Ovary (tissue), 9 donors: ENCODE data around the gene CAB39. TPM values are rescaled to one million over a fixed set of nuclear protein-coding genes. Genes with fewer than 3 reads are reported as not detected.
A peak's percentile ranks its signal among the peaks of the same experiment; 100 is the strongest.

Source experiments
- DNase-seq, 5 donors: peaks; one replicate each; pipeline ENCODE4 v3.0.0-alpha.2; 2019 to 2020
- H3K27ac ChIP-seq, 2 donors: fragments of 200-600 bp; one replicate each; pipeline versions ENCODE4 v1.5.1 to v1.8.0; 2019 to 2022
- H3K27me3 ChIP-seq: fragments of 200-600 bp; one replicate; pipeline ENCODE4 v1.8.0; 2022
- H3K36me3 ChIP-seq: fragments of 200-600 bp; sonication (generic); one replicate; pipeline ENCODE4 v1.5.1; 2019
- H3K4me1 ChIP-seq: one replicate; pipeline ENCODE4 v1.8.1; 2013; ENCODE audit warnings: mild to moderate bottlenecking, moderate library complexity; ENCODE audit not compliant: insufficient read depth
- H3K4me3 ChIP-seq: fragments of 200-600 bp; sonication (generic); one replicate; pipeline ENCODE4 v1.5.1; 2017
- H3K9me3 ChIP-seq, 2 donors: fragments of 200-600 bp in 1 of 2; sonication (generic) in 1 of 2; one replicate each; pipeline versions ENCODE4 v1.5.1 to v1.8.1; 2013 to 2019; ENCODE audit warnings: mild to moderate bottlenecking in 1 of 2, moderate library complexity in 1 of 2
- EP300 ChIP-seq: sonication (generic); formaldehyde crosslinking; IDR thresholded peaks from one replicate; pipeline ENCODE4 v1.6.1; 2017; ENCODE audit warnings: antibody characterized with exemption
- POLR2A ChIP-seq: fragments of 450-650 bp; IDR thresholded peaks from one replicate; pipeline ENCODE4 v1.6.1; 2017; ENCODE audit warnings: antibody characterized with exemption, mild to moderate bottlenecking, moderate library complexity
- WGBS, 3 donors: extraction: QIAGEN DNeasy Blood & Tissue Kit in 1 of 3; methylation state at CpG; one replicate each; pipeline versions ENCODE4 v1.1.5 to v1.1.7; 2013 to 2017; 5-methylcytosine and 5-hydroxymethylcytosine counted together
- intact Hi-C, 4 donors: fragments of 100-400 bp; cut with DNase I; formaldehyde crosslinking; loops; one replicate each; pipeline versions ENCODE4 v1.11.0 to v1.15.1; 2022 to 2023
- polyA plus RNA-seq, 2 donors: library from polyadenylated mRNA; stranded (reverse); fragments of 200-250 nt in 1 of 2; fragments of 350-450 nt in 1 of 2; fragmentation: Illumina TruSeq in 1 of 2; extraction: RNeasy Lipid Tissue Mini Kit (QIAGEN cat#74804) in 1 of 2; gene quantifications; one replicate each; pipeline ENCODE4 v1.2.3, GENCODE V29; 2013 to 2014
- total RNA-seq, 7 donors: library from RNA; depleted of rRNA in 2 of 7; stranded (reverse); fragments of >200 nt in 2 of 7; fragmentation: NEBNext Ultra II Directional in 3 of 7; extraction: Animal tissue kit (Norgen Biotek cat#: 25700) in 3 of 7; gene quantifications; one replicate each; pipeline versions ENCODE4 v1.1.0 to v1.2.4, GENCODE V29; 2016 to 2023
- TF ChIP-seq, protein P1 (sequence below), 3 donors: fragments of 450-650 bp in 2 of 3; fragments of 200-600 bp in 1 of 3; IDR thresholded peaks; one replicate each; pipeline versions ENCODE4 v1.5.1 to v1.8.0; 2016 to 2022; ENCODE audit warnings: antibody characterized with exemption in 3 of 3, mild to moderate bottlenecking in 1 of 3
- donor health status: DM: no; HTN: no; CAD: no; lungs with moderate emphysema.
- donor health status: DM: no; HTN: no; CAD: no.
- donor health status: Bipolar disorder and iron deficiency.
- donor health status: DM: yes; HTN: yes; CAD: no.
- donor health status: DM: no; HTN: no; CAD: no.
- donor health status: DM: yes; HTN: yes; CAD: no.

CAB39 gene
- total and polyA plus RNA-seq, 9 donors: 24.8 to 64.4 (median 50.4) TPM

DNA sequence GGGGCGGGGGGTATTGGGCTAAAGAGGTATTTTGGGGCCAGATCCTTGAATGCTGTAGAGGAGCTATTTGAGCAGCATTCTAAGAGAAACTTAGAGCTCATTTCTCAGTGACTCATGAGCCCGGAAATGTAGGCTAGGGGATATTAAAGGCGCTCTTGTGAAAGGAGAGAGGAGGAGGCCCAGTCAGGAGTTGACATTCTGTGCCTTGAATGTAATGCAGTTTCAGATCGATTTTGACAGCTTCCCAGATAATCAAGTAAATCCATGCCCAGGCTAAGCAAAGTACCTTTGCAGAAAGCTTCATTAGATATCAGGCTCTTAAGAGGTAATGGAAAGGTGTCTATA lies 1.5 kb downstream of the CAB39 start:
- peak overlapping the region; percentile 94 for H3K4me3 ChIP-seq
- intact Hi-C loops: loop anchor here in 2 of 4 donors (10.0 kb wide), 1 partner anchor 81 kb away; no protein-coding TSS in a partner anchor
- H3K36me3 ChIP-seq: no peaks in the 10 kb centered on the region
- H3K27ac ChIP-seq: peak overlapping the region in 1 of 2 donors; percentile 80
- H3K9me3 ChIP-seq: no peaks in the 10 kb centered on the region
- peaks cover 8% of the 10 kb centered on the region for H3K4me1 ChIP-seq
- H3K27me3 ChIP-seq: no peaks in the 10 kb centered on the region
- no peak for TF ChIP-seq EP300
- no peak for TF ChIP-seq POLR2A
- TF ChIP-seq, protein P1, sequence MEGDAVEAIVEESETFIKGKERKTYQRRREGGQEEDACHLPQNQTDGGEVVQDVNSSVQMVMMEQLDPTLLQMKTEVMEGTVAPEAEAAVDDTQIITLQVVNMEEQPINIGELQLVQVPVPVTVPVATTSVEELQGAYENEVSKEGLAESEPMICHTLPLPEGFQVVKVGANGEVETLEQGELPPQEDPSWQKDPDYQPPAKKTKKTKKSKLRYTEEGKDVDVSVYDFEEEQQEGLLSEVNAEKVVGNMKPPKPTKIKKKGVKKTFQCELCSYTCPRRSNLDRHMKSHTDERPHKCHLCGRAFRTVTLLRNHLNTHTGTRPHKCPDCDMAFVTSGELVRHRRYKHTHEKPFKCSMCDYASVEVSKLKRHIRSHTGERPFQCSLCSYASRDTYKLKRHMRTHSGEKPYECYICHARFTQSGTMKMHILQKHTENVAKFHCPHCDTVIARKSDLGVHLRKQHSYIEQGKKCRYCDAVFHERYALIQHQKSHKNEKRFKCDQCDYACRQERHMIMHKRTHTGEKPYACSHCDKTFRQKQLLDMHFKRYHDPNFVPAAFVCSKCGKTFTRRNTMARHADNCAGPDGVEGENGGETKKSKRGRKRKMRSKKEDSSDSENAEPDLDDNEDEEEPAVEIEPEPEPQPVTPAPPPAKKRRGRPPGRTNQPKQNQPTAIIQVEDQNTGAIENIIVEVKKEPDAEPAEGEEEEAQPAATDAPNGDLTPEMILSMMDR (IDR thresholded peaks at IDR 0.05): no peak
- no peak for DNase-seq
- 0 to 1% (median 0%) methylated on average over 4 of the region's 4 CpGs for WGBS, 3 donors

DNA sequence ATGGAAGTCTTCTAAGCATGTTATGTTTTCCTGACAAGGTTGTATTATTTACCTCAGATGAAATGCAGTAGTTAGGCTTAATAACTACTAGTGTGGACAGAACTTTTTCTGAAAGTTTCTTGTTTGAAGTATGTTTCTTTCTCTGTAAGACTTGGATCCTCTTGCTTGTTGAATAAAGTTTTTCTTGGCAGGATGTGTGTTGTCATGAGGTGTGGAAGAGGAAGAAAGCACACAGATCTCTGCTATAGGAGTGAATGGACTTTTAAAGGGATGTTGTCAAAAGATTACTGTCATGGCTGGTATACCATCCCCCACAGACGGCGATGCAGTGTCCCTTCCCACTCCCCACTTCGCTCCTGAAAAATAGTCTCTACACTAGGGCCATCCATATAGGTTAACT lies 2.6 kb downstream of the CAB39 start:
- Histone ChIP-seq H3K4me3 (no peak overlapping the region), H3K4me1 (peaks cover 8% of the 10 kb centered on the region)
- 74 to 79% (median 77%) methylated on average over 3 of the region's 3 CpGs for WGBS, 3 donors

DNA sequence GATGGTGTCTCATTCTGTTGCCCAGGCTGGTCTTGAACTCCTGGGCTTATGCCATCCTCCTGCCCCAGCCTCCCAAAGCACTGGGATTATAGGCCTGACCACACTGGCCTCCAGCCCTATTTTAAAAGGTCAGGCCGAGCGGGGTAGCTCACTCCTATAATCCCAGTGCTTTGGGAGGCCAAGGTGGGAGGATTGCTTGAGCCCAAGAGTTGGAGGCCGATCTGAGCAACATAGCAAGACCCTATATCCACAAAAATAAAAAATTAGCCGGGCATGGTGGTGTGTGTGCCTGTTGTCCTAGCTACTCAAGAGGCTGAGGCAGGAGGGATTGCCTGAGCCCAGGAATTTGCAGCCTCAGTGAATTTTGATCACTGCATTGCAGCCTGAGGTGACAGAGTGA lies 3.9 kb downstream of the CAB39 start:
- TF ChIP-seq EP300: no peak
- TF ChIP-seq POLR2A: no peak
- H3K36me3 ChIP-seq: no peaks in the 10 kb centered on the region
- no peaks in the 10 kb centered on the region for H3K9me3 ChIP-seq
- intact Hi-C loops: loop anchor here in 2 of 4 donors (10.0 kb wide), 1 partner anchor 78 kb away; no protein-coding TSS in a partner anchor
- DNase-seq: no peak
- H3K27ac ChIP-seq: no peak overlapping the region
- no peak overlapping the region for H3K4me3 ChIP-seq
- peaks cover 8% of the 10 kb centered on the region for H3K4me1 ChIP-seq
- 92 to 97% (median 92%) methylated on average over 4 of the region's 4 CpGs for WGBS, 3 donors
- H3K27me3 ChIP-seq: no peaks in the 10 kb centered on the region

More for the DNA sequence above, 2.6 kb downstream of the CAB39 start:
- no peaks in the 10 kb centered on the region for H3K27me3 ChIP-seq
- H3K27ac ChIP-seq: no peak overlapping the region
- H3K9me3 ChIP-seq: no peaks in the 10 kb centered on the region
- no peaks in the 10 kb centered on the region for H3K36me3 ChIP-seq
- intact Hi-C loops: loop anchor here in 2 of 4 donors (10.0 kb wide), 1 partner anchor 80 kb away; no protein-coding TSS in a partner anchor
- no peak for DNase-seq
- TF ChIP-seq, protein P1 (IDR thresholded peaks at IDR 0.05): no peak
- TF ChIP-seq POLR2A (no peak), EP300 (no peak)

DNA sequence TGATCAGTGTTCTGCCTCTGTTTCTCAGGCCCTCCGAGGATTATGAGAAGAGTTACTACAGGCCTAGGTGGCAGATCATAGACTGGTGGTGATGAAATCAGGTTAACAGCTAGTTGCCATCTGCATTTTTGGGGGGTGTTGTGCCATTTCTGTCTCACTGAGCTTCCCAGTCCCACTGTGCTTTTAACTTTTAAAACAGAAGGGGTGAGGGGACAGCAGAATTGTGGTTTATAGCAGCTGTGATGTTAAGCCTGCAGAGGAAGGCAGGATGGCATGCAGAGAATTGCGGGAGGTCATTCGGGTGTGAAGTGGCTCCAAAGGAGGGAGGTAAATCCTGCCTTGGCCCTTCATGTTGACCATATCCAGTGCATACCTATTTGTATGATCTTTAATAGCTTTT lies 5.0 kb downstream of the CAB39 start:
- intact Hi-C loops: loop anchor here in 2 of 4 donors (10.0 kb wide), 1 partner anchor 77 kb away; no protein-coding TSS in a partner anchor
- no peak for DNase-seq
- Histone ChIP-seq H3K4me3 (no peak overlapping the region), H3K9me3 (no peaks in the 10 kb centered on the region), H3K27ac (no peak overlapping the region), H3K36me3 (no peaks in the 10 kb centered on the region), H3K4me1 (peaks cover 8% of the 10 kb centered on the region), H3K27me3 (no peaks in the 10 kb centered on the region)
- 73 to 85% (median 81%) methylated on average over 3 of the region's 3 CpGs for WGBS, 3 donors
- no peak for TF ChIP-seq EP300
- TF ChIP-seq, protein P1 (IDR thresholded peaks at IDR 0.05): no peak
- no peak for TF ChIP-seq POLR2A

DNA sequence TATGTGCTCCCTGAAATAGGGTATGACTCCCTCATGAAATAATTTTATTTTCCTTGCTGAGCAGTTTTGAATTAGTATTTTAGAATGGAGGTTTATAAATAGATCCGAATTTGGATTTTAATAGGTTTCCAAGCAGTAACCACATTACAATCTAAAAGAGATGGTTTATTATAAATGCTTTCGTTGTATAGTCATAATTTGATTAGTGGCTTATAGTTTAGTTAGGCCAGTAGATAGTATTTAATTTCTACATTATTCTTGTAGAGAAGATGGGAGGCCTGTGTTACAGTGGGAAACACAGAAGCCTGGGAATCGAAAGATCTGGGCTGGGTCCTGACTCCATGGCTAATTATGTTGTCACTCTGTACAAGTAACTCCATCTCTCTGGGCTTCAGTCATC lies 6.7 kb downstream of the CAB39 start:
- TF ChIP-seq, protein P1 (IDR thresholded peaks at IDR 0.05): no peak
- TF ChIP-seq EP300: no peak
- H3K36me3 ChIP-seq: no peaks in the 10 kb centered on the region
- H3K9me3 ChIP-seq: no peaks in the 10 kb centered on the region
- H3K27ac ChIP-seq: no peak overlapping the region
- 81 to 85% (median 84%) methylated on average over 3 of the region's 3 CpGs for WGBS, 3 donors
- no peak for DNase-seq
- peaks cover 6% of the 10 kb centered on the region for H3K4me1 ChIP-seq
- H3K27me3 ChIP-seq: no peaks in the 10 kb centered on the region
- H3K4me3 ChIP-seq: no peak overlapping the region
- intact Hi-C loops: loop anchor here in 2 of 4 donors (10.0 kb wide), 1 partner anchor 75 kb away; no protein-coding TSS in a partner anchor
